Right lobe of liver (tissue), 6 donors: Measurements from ENCODE around the gene CCDC88C. TPM values are rescaled to one million over a fixed set of nuclear protein-coding genes. Genes with fewer than 3 reads are reported as not detected.

Experiments used
- ATAC-seq, 4 donors: fragments of 200-7000 bp; cut with Tn5 transposase; one replicate each; pipeline ENCODE4 v1.9.1; 2020; ENCODE audit warnings: mild to moderate bottlenecking in 4 of 4, moderate library complexity in 4 of 4
- DNase-seq, 3 donors: peaks; one replicate each; pipeline ENCODE4 v3.0.0-alpha.2; 2020
- H3K27ac ChIP-seq, 3 donors: fragments of 200-600 bp; one replicate each; pipeline ENCODE4 v1.8.0; 2022
- H3K27me3 ChIP-seq, 2 donors: fragments of 200-600 bp; one replicate each; pipeline ENCODE4 v1.8.0; 2022
- H3K36me3 ChIP-seq, 4 donors: fragments of 200-600 bp; sonication (generic) in 1 of 4; one replicate each; pipeline versions ENCODE4 v1.5.1 to v1.8.0; 2017 to 2022; ENCODE audit warnings: control low read depth in 1 of 4
- H3K4me1 ChIP-seq, 4 donors: fragments of 200-600 bp; sonication (generic) in 1 of 4; one replicate each; pipeline versions ENCODE4 v1.5.1 to v1.8.0; 2017 to 2022; ENCODE audit warnings: control low read depth in 1 of 4
- H3K4me3 ChIP-seq, 3 donors: fragments of 200-600 bp; one replicate each; pipeline ENCODE4 v1.8.0; 2022
- H3K9me3 ChIP-seq, 4 donors: fragments of 200-600 bp; sonication (generic) in 1 of 4; one replicate each; pipeline versions ENCODE4 v1.5.1 to v1.8.0; 2017 to 2022; ENCODE audit warnings: control low read depth in 1 of 4
- POLR2A ChIP-seq: fragments of 450-650 bp; IDR thresholded peaks from one replicate; pipeline ENCODE4 v1.6.1; 2017; ENCODE audit warnings: antibody characterized with exemption, mild to moderate bottlenecking
- WGBS: methylation state at CpG from one replicate; pipeline ENCODE4 v1.1.6; 2018; ENCODE audit warnings: low coverage, low lambda C conversion rate; ENCODE audit not compliant: insufficient coverage; ENCODE audit errors: missing lambda C conversion rate; 5-methylcytosine and 5-hydroxymethylcytosine counted together
- intact Hi-C, 2 donors: fragments of 100-400 bp; cut with DNase I; formaldehyde crosslinking; loops; one replicate each; pipeline versions ENCODE4 v1.11.2 to v1.14.1; 2022
- total RNA-seq, 6 experiments: library from RNA; depleted of rRNA in 2 of 6; stranded (reverse); fragments of >200 nt in 2 of 6; fragmentation: NEBNext Ultra II Directional in 3 of 6; extraction: Animal tissue kit (Norgen Biotek cat#: 25700) in 3 of 6; gene quantifications; one replicate each; pipeline versions ENCODE4 v1.1.0 to v1.2.4, GENCODE V29; 2016 to 2023
- TF ChIP-seq, protein P1 (sequence below), 4 donors: fragments of 200-600 bp in 3 of 4; fragments of 450-650 bp in 1 of 4; IDR thresholded peaks; one replicate each; pipeline versions ENCODE4 v1.5.1 to v1.8.0; 2016 to 2022; ENCODE audit warnings: antibody characterized with exemption in 4 of 4, mild to moderate bottlenecking in 2 of 4
- donor health status: DM: no; HTN: yes; CAD: no.
- donor health status: DM: no; HTN: no; CAD: no.
- donor health status: DM: no; HTN: no; CAD: no.
- donor health status: DM: no; HTN: yes; CAD: no.
- donor health status: DM: no; HTN: yes; CAD: no.

The CCDC88C gene
- total RNA-seq, 6 experiments from 2014 or later, result 1.2 to 5.7 (median 3.1) TPM

DNA sequence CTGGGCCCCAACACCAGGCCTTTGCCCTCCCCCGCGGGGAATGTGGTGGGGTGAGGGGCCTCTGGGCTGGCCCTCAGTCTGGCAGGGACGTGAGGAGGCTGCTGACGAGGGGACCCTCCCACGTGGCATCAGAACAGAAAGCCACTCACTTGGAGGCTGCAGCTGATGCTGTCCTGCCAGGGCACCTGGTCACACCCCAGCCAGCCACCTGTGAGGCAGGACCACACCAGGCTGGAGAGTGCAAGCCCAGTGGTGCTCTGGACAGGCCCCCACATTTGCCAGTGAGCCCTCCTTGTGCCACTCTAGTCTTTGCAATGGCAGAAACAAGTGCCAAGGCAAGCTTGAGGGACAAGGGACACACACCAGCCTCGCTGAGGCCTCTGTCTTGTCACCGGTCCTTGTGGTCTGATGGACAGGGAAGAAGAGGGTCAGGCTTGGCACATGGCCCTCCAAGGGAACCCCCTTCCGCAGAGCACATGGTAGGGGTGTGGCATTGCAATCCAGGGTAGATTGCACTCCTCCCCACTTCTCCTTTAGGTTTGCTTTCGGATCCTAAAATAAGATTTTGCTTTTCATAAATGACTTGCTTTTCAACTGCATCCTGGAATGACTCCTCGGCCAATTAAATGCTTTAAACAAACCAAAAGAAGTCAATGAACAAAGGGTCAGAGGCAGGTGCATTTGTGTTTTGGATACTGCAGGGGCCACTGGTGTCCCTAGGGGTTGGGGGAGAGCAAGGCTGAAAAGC is 53.7 kb downstream of the CCDC88C start:
- Histone ChIP-seq H3K36me3 (no peaks in the 10 kb centered on the region), H3K4me1 (peaks cover 0 to 7% (median 0%) of the 10 kb centered on the region in 4 donors), H3K4me3 (no peak overlapping the region), H3K9me3 (no peaks in the 10 kb centered on the region), H3K27me3 (no peaks in the 10 kb centered on the region), H3K27ac (no peak overlapping the region)
- DNase-seq (peak in 1 of 3 donors; percentile 47), ATAC-seq (peak; percentile 43 to 54 (median 54))
- intact Hi-C loops, result no loop called here
- 64% methylated on average over 5 of the region's 10 CpGs for WGBS
- TF ChIP-seq POLR2A, result no peak
- TF ChIP-seq, protein P1, sequence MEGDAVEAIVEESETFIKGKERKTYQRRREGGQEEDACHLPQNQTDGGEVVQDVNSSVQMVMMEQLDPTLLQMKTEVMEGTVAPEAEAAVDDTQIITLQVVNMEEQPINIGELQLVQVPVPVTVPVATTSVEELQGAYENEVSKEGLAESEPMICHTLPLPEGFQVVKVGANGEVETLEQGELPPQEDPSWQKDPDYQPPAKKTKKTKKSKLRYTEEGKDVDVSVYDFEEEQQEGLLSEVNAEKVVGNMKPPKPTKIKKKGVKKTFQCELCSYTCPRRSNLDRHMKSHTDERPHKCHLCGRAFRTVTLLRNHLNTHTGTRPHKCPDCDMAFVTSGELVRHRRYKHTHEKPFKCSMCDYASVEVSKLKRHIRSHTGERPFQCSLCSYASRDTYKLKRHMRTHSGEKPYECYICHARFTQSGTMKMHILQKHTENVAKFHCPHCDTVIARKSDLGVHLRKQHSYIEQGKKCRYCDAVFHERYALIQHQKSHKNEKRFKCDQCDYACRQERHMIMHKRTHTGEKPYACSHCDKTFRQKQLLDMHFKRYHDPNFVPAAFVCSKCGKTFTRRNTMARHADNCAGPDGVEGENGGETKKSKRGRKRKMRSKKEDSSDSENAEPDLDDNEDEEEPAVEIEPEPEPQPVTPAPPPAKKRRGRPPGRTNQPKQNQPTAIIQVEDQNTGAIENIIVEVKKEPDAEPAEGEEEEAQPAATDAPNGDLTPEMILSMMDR (IDR thresholded peaks at IDR 0.05), result no peak

DNA sequence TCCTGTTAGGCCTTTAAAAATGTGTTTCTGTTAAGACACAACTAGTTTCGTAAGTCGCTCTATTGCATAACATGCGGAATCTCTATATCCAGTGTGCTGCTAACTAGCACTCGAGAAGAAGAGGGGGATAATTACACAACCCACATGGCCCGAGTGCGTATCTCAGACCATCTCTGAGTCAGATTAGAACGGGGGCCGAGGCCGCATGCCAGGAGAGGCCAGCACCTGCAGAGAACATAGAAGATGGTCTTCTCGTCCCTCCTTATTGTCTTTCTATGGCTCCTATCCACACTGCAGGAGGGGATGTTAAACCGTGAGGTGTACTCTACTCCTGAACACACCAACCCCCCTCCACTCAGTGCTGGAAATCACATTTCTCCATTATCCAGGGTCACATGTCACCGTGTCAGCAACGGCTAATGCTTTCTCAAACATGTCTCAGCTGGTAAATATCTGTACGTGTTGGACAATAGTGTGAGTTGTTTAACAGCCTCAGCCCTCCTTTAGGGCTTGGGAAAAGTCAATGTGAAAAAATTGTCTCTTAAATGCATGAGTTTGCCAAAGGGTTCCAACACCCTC is 56.3 kb downstream of the CCDC88C start:
- Histone ChIP-seq H3K4me1 (peaks cover 0 to 7% (median 0%) of the 10 kb centered on the region in 4 donors), H3K4me3 (no peak overlapping the region), H3K36me3 (no peaks in the 10 kb centered on the region), H3K9me3 (no peaks in the 10 kb centered on the region), H3K27me3 (no peaks in the 10 kb centered on the region), H3K27ac (no peak overlapping the region)
- ATAC-seq, result peak; percentile 40 to 64 (median 51)
- TF ChIP-seq POLR2A, result no peak
- 41% methylated on average over 11 of the region's 14 CpGs for WGBS
- intact Hi-C loops, result no loop called here
- no peak for DNase-seq

DNA sequence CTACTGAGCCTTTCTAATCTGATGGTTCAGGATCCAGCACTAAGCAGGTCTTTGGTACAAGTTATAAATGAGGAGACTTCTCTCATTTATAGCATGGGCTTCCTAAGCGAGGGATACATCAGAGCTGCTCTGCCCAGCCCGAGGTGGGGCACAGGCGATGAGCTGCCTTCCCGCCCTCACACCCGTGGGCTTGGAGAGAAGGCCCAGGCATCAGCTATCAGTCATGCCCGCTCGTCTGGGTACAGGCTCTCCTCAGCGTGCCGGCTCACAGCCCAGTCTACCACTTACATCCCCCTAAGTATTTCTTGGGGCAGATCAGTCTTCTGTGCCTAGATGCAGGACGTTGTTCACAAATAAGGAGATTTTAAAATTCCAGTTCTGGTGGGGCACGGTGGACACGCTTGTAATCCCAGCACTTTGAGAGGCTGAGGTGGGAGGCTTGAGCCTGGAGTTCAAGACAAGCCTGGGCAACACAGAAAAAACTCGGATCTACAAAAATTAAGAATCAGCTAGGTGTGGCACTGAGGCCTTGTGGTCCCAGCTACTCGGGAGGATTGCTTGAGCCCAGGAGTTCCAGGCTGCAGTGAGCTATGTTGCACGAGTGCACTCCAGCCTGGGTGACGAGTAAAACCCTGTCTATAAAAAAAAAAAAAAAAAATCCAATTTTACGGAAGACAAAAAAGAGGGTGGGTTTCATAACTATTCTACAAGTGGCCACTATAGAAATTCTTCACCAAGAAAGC is 57.0 kb downstream of the CCDC88C start:
- Histone ChIP-seq H3K9me3 (no peaks in the 10 kb centered on the region), H3K27me3 (no peaks in the 10 kb centered on the region), H3K27ac (no peak overlapping the region), H3K36me3 (no peaks in the 10 kb centered on the region), H3K4me3 (no peak overlapping the region), H3K4me1 (peaks cover 0 to 7% (median 0%) of the 10 kb centered on the region in 4 donors)
- 61% methylated on average over 12 of the region's 17 CpGs for WGBS
- no peak for DNase-seq
- ATAC-seq, result peak in 1 of 4 donors; percentile 11
- no peak for TF ChIP-seq POLR2A
- TF ChIP-seq, protein P1 (IDR thresholded peaks at IDR 0.05), result no peak
- intact Hi-C loops, result no loop called here

DNA sequence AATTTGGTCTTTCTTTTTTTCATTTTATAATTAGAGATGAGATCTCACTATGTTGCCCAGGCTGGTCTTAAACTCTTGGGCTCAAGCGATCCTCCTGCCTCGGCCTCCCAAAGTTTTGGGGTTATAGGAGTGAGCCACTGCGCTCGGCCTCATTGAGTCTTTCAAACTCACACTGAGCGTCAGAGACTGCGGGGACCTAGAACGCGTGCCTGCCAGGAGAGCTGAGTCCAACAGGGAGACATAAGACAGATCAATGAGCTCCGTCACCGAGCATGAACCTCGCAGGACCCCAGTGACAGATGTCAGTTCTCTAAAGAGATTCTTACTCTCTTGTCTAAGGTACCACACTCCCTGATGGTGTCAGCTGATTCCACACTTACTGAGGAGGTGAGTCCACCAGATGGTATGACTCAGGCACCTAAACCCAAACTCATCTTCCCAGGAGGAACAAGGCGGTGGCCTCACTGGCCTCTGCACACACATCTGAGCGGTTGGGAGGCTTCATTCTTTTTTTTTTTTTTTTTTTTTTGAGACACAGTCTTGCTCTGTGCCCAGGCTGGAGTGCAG is 58.9 kb downstream of the CCDC88C start:
- Histone ChIP-seq H3K36me3 (no peaks in the 10 kb centered on the region), H3K4me1 (peaks cover 0 to 7% (median 0%) of the 10 kb centered on the region in 4 donors), H3K9me3 (no peaks in the 10 kb centered on the region), H3K4me3 (no peak overlapping the region), H3K27ac (no peak overlapping the region), H3K27me3 (no peaks in the 10 kb centered on the region)
- no peak for TF ChIP-seq POLR2A
- TF ChIP-seq, protein P1 (IDR thresholded peaks at IDR 0.05), result no peak
- DNase-seq (peak in 1 of 3 donors; percentile 20), ATAC-seq (no peak)
- 88% methylated on average over 7 of the region's 13 CpGs for WGBS
- intact Hi-C loops, result no loop called here
